IPS-11a (cell line): ENCODE measurements around the gene FERMT2.

Source experiments
- H3K4me3 ChIP-seq: one replicate; pipeline ENCODE4 v1.5.1; 2013; ENCODE audit warnings: low read depth, low read length, control low read depth

FERMT2 gene

GRCh38 chr14:52902971-52903619, 47.8 kb downstream of the FERMT2 start:
- H3K4me3 ChIP-seq: no peak overlapping the region

GRCh38 chr14:52901357-52901980, 49.4 kb downstream of the FERMT2 start:
- H3K4me3 ChIP-seq: no peak overlapping the region

DNA sequence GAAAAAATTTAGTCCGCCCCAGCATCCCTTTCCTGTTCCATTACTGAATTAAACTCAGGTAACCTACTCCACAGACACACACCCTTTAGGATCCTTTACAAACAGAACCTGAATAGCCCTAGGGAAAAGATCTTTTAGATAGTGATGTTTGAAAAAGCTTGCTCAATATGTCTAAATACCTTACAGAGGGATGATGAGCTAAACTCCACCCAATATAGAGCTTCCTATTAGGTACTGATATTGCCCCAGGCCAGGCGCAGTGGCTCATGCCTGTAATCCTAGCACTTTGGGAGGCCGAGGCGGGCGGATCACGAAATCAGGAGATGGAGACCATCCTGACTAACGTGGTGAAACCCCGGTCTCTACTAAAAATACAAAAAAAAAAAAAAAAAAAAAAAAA, 50.1 kb downstream of the FERMT2 start:
- H3K4me3 ChIP-seq: no peak overlapping the region

DNA sequence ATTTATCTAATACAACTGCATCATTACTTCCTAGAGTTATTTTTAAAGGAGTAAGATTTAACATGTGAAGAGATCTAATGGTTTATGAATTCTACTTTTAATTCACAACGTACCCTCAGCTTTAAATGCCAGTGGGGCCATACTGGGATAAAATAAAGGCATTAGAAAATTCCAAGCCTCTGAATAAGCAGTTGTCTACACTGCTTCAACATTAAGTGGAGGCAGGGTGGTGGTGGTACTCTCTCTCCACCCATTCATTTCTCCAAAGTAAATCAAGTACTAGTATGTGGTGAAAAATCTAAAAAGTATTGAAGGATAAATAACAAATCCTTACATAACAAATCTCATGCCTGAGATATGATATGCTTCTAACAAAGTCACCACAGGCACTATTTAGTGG, 52.4 kb downstream of the FERMT2 start:
- no peak overlapping the region for H3K4me3 ChIP-seq

DNA sequence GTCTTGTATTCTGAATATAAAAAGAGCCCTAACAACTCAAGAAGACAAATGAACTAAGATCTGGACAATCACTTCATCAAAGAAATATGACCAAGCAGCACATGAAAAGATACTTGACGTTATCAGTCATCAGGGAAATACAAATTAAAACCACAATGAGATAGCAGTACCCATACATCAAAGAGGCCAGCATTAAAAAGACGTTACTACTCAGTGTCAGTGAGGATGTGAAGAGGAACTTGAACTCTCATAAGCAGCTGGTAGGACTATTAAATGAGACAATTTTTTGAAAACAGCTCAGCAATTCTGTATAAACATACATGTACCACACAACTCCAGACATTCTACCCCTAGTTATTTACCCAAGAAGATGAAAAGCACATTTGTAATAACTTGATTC, 55.9 kb downstream of the FERMT2 start:
- H3K4me3 ChIP-seq: no peak overlapping the region

DNA sequence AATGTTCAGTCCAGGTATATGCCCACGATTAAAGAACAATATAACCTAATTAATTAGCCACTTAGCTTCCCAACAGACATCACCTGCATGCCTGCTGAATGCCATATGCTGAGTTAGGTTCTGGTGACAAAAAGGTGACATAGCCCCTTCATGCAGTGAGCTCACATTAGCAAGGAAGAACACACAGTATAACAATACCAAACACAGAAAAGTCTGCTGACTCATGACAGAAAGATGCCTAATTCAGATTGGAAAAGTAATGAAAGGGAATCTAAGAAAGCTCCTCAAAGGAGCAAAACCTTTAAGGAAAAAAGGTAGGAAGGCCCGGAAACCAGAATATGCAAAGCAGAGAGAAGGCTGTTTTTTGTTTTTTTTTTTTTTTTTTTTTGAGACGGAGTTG, 59.0 kb downstream of the FERMT2 start:
- H3K4me3 ChIP-seq: no peak overlapping the region

DNA sequence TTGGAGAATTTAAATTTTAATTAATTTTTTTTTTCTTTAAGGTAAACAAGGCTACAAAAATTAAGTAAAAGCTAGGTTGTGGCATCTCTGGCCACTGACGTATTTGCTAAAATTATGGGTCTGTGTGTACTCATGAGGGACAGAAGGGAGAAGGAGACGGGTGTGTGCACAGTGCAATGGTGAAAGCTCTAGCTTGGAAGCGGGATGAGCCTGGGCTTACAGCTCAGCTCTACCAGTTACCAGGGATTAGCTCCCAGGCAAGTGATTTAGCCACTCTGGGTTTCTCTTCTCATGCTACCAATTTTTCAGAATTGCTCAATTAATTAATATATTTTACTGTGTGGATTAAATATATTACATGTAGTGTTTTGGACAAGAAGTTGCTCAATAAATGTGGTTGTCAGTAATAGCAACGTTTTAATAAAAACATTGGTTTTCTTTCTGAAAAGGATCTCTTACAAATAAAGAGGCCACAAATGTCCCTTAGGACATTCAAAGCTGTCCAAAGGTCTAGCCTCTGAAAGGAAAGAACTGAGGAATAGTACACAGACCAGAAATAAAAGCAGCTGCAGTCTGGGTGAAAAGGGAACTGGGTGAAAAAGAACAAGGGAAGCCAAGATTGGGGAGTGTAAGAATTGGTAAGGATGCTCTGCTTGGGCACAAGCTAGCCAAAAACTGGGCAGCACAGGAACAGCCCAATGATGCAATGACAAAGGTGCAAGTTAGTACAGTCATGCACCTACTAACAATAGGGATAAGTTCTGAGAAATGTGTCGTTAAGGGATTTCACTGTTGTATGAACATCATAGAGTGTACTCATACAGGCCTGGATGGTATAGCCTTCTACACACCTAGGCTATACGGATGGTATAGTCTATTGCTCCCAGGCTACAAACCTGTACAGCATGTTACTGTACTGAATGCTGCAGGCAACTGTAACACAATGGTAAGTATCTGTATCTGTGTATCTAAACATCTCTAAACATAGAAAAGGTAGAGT, 61.7 kb downstream of the FERMT2 start:
- H3K4me3 ChIP-seq: no peak overlapping the region

DNA sequence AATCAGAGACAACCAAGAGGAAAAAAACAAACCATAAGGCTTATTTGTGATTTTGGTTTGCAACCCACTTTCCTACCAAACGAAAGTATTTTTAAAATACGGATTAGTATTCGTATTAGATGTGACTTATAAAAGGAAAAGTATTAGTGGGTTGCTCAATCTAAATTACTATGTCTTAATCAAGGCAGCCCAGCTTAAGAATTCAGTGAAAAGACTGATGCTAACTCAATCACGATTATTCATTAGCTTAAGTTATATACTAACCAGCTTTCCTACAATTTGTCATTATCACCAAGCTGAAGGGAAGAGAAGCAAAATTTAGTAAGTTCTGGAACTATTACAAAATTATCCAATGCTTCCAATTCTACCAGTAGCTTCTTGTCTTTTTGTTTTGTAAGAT, 62.7 kb downstream of the FERMT2 start:
- no peak overlapping the region for H3K4me3 ChIP-seq

DNA sequence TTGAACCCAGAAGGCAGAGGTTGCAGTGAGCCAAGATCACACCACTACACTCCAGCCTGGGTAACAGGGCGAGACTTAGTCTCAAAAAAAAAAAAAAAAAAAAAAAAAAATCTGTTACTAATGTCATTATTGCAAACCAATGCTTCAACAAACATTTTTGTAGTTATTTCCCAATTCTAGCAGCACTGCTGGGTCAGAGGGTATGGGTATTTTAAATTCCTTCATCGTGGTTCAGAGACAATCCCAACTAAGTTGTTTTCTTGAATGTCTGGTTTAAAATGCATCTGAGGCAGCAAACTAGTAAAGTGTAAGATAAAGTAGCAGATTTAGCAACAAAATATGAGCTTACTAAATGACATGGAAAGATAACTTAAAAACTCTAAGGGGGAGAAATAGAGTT, 65.6 kb downstream of the FERMT2 start:
- H3K4me3 ChIP-seq: no peak overlapping the region

- H3K4me3 ChIP-seq: no peak overlapping the region
These were observed 67.2 kb downstream of the FERMT2 start for GRCh38 chr14:52883658-52884057.

DNA sequence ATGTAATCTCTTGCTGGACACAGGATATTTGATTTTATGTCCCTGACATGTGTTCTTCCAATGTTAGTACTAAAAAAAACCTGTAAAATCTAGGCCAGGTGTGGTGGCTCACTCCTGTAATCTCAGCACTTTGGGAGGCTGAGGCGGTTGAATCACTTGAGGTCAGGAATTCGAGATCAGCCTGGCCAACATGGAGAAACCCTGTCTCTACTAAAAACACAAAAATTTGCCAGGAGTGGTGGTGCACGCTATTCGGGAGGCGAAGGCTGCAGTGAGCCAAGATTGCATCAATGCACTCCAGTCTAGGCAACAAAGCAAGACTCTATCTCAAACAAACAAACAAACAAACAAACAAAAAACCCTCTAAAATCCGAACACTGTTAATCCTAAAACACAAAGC, 68.0 kb downstream of the FERMT2 start:
- no peak overlapping the region for H3K4me3 ChIP-seq

- H3K4me3 ChIP-seq: no peak overlapping the region
These were observed 70.9 kb downstream of the FERMT2 start for GRCh38 chr14:52879958-52880357.

- no peak overlapping the region for H3K4me3 ChIP-seq
These were observed 71.9 kb downstream of the FERMT2 start for GRCh38 chr14:52878946-52879345.

- no peak overlapping the region for H3K4me3 ChIP-seq
These were observed 72.4 kb downstream of the FERMT2 start for GRCh38 chr14:52878469-52878868.

DNA sequence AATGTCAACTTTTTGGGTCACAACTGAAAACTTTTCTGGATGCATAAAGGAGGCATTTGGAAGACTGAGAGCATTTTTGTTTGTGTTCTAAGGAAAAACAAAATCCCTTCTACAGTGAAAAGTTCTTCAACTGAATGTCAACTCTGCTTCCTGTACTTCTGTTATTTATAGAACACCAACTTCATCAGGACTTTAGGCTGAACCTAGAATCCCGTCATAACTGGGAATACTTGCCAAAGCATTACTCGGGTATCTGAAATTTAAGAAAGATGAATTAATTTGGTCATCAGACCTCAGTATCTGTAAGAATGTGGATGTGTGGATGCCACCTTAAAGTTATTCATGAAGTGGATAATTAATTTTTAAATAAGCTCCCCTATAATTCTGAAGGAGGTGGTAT, 73.2 kb downstream of the FERMT2 start:
- no peak overlapping the region for H3K4me3 ChIP-seq

DNA sequence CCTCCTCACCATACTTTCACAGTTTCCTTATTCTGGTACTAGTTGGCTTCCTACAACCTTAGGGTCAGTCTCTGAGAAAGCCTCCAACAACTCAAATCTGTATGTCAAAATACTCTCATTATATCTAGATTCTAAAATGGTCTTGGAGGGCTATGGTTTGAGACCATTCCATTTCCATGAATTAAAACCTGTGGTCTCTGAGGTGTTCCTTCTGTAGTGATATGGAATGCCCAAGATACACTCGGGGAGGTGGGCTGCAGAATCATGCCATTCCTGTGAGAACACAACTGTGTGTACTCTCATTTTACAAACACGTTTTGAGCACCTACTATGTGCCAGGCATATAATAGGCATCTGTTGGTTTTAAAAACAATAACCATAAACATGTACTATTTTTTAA, 74.0 kb downstream of the FERMT2 start:
- no peak overlapping the region for H3K4me3 ChIP-seq

DNA sequence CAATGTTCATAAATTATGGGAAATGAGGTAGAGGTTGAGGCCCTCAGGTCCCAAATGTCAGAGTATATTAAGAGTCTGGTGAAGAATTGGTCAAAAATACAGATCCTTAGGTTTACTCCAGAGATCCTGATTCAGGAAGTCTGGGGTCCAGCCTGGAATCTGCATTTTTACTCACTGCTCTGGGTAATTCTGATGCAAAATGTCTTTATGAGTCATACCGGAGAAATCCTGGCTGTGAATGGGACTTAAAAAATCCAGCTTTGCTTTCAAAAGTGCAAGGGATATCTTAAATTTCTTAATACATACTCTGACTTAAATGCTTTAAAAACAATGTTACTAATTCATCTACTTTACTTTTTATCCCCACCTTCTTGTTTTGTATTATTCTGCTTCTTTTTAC, 74.5 kb downstream of the FERMT2 start:
- H3K4me3 ChIP-seq: no peak overlapping the region

DNA sequence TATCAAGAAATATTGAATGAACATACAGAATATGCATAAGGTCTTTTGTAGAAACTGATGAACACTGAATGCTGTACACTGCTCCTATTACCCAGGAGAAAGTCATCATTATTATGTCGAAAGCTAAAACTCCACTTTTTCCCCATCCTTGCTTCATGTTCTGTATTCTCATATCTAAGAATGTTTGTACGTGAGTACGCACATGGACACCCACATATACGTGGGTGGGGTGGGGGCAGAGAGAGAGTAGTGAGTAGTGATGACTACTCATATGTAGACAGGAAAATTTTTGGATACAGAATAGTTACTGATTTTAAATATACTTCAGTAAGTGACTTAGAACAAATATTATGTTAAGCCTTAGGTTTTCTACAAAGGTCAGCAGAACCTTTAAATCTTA, 75.1 kb downstream of the FERMT2 start:
- no peak overlapping the region for H3K4me3 ChIP-seq

DNA sequence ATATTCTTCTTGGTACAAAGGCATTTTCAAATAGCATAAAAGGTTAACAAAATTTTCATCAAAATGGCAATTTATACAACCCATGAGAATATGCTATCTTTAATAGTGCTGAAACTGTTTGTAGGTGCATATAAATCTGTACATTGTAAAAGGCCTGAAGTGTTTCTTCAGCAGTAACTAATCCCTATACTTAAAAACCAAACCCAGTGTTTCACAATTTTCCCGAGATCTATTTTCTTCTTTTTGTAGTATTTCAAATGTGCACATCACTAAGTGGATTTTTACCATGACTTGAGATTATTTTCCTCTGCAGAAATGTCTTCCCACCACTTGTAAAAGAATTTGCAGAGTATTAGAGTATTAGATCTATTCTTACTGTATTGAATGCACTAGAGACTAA, 76.5 kb downstream of the FERMT2 start:
- H3K4me3 ChIP-seq: no peak overlapping the region

DNA sequence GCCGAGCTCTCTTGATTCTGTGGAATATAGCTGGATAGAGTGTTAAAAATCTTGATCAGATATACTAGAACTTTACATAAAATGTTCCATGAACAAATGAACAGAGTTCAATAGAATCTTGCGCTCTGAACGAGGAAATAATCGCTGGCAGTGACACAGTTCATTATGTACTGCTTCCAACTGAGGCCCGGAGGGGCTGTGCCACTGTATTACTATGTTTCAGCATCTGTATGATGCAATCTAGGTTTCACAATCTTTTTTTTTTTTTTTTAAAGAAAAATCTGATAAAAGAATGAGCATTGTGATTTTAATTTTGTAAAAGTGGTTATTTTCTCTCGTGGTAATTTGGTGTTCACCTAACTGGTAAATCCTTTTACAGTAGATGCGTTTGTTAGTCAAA, 77.2 kb downstream of the FERMT2 start:
- H3K4me3 ChIP-seq: no peak overlapping the region

GRCh38 chr14:52873065-52873464, 77.8 kb downstream of the FERMT2 start:
- no peak overlapping the region for H3K4me3 ChIP-seq

DNA sequence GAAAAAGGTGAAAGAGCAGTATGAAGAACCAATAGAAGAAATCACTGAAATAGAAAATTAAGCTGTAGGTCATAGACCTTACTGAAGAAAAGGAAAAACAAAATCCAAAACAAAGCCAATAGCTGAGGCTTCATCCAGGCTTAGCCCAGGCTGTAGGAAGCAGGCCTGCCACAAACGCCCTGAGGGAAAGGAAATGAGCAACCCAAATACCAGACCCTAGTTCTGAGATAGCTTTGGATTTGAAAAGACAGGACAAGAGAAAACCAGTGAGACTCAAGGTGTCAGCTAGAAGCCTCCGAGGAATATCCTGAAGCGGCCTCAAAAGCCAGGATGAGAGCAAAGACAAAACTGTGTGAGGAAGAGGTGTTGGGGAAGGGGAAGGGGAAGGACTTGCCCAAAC, 79.2 kb downstream of the FERMT2 start:
- H3K4me3 ChIP-seq: no peak overlapping the region
